ENCODE results near the gene GAP43.

Gene GAP43

DNA sequence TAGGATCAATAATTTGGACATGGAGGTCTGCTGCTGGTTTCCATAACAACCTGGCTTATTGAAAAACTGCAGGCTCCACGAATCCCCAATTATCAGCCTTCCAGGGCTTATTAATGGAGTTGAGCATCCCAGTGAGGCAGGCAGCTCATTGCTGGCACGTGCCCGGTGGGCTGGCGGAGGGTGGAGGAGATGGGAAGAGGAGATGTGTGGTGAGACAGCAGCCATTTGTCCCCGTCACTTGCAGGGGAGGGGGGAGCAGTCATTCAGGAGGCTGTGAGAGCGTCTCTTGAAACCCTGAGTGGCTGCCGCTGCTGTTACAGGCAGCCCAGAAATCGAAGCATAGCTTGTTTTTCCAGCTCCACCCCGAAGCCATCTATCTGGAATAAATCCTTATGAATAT lies 70.6 kb downstream of the GAP43 start:
- Histone ChIP-seq H3K36me3 (ENCODE audit: control insufficient read depth, low read length) (no peaks in the 10 kb centered on the region), H4K20me1 (ENCODE audit: control insufficient read depth, insufficient read depth, low read depth, low read length) (no peaks in the 10 kb centered on the region), H3K4me2 (ENCODE audit: low read length) (no peak overlapping the region), H3K4me3 (ENCODE audit: low read length) (no peak overlapping the region), H3K27ac (ENCODE audit: low read depth, low read length) (no peak overlapping the region), H3K27me3 (ENCODE audit: control insufficient read depth, low read length) (no peaks in the 10 kb centered on the region), H3K79me2 (ENCODE audit: control insufficient read depth, low read length) (no peaks in the 10 kb centered on the region), H3K4me1 (ENCODE audit: control insufficient read depth, low read length) (no peaks in the 10 kb centered on the region), H3K9me3 (ENCODE audit: control insufficient read depth, insufficient read depth, low read length) (no peaks in the 10 kb centered on the region), H3K9me2 (replicated peaks; ENCODE audit: control insufficient read depth, low read length) (no peaks in the 10 kb centered on the region), H3F3A (ENCODE audit: control insufficient read depth, insufficient read depth) (no peaks in the 10 kb centered on the region)
- TF ChIP-seq EZH2phosphoT487 (IDR thresholded peaks at IDR 0.05; ENCODE audit: borderline replicate concordance, low read length), result no peak

DNA sequence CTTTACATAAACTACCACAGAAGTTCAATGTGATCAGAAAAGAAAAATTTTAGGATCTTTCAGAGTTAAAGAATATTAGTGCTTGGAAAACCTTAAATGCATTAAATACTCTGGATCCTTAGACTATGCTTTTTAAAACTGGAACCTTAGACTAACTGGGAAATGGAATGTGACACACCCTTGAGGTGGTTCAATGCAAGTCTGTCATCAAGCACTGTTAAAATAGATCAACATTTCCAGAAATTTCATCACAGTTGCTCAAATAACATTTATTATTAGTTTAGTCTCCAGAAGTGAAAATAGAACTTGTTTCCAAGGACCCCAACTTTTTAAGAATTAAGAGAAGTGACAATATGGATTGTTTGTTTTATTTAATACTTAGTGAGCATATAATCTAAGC lies 71.8 kb downstream of the GAP43 start:
- no peaks in the 10 kb centered on the region for H3F3A ChIP-seq (ENCODE audit: control insufficient read depth, insufficient read depth)
- H3K36me3 ChIP-seq (ENCODE audit: control insufficient read depth, low read length), result no peaks in the 10 kb centered on the region
- H3K9me3 ChIP-seq (ENCODE audit: control insufficient read depth, insufficient read depth, low read length), result no peaks in the 10 kb centered on the region
- no peak overlapping the region for H3K4me3 ChIP-seq (ENCODE audit: low read length)
- TF ChIP-seq EZH2phosphoT487 (IDR thresholded peaks at IDR 0.05; ENCODE audit: borderline replicate concordance, low read length), result no peak
- TF ChIP-seq, protein P1, sequence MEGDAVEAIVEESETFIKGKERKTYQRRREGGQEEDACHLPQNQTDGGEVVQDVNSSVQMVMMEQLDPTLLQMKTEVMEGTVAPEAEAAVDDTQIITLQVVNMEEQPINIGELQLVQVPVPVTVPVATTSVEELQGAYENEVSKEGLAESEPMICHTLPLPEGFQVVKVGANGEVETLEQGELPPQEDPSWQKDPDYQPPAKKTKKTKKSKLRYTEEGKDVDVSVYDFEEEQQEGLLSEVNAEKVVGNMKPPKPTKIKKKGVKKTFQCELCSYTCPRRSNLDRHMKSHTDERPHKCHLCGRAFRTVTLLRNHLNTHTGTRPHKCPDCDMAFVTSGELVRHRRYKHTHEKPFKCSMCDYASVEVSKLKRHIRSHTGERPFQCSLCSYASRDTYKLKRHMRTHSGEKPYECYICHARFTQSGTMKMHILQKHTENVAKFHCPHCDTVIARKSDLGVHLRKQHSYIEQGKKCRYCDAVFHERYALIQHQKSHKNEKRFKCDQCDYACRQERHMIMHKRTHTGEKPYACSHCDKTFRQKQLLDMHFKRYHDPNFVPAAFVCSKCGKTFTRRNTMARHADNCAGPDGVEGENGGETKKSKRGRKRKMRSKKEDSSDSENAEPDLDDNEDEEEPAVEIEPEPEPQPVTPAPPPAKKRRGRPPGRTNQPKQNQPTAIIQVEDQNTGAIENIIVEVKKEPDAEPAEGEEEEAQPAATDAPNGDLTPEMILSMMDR (IDR thresholded peaks at IDR 0.05; ENCODE audit: low read depth, low read length, poor library complexity, severe bottlenecking), result no peak
- no peak overlapping the region for H3K27ac ChIP-seq (ENCODE audit: low read depth, low read length)
- H3K27me3 ChIP-seq (ENCODE audit: control insufficient read depth, low read length), result no peaks in the 10 kb centered on the region
- no peaks in the 10 kb centered on the region for H3K9me2 ChIP-seq (replicated peaks; ENCODE audit: control insufficient read depth, low read length)
- no peaks in the 10 kb centered on the region for H3K79me2 ChIP-seq (ENCODE audit: control insufficient read depth, low read length)
- H3K4me2 ChIP-seq (ENCODE audit: low read length), result no peak overlapping the region
- H4K20me1 ChIP-seq (ENCODE audit: control insufficient read depth, insufficient read depth, low read depth, low read length), result no peaks in the 10 kb centered on the region
- no peaks in the 10 kb centered on the region for H3K4me1 ChIP-seq (ENCODE audit: control insufficient read depth, low read length)

DNA sequence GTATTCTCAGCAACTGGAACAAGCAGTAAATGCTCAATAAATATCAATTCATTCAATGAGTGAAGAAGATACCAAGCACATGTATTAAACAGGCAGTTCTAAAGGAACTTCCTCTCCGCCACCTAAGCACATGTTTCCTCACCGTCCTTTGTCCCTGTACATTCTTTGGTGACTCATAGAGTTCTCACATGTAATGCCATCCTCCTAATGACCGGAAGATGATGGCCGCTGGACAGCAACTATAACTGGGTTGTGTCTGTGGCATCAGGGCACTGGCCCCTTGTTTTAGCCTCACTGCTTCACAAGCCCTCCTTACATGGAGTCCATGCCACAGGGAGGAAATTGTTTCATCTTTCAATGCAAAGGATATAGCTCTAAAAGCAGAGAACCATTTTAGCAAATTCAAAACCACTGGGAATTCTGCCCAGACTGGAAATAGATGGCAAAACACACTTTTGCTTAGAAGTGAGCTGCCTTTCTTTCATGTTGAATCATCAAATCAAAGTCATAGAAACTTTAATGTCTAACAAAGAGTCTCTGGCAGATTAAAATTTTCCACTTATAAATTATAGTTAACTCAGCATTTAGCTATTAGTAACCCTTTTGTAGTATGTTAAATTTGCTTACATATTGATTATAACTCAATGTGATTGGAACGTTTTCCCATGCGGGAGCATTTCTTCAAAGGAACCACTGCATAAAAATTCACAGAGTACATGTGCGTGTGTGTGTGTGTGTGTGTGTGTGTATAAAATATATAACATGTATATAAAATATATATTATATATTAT lies 74.1 kb downstream of the GAP43 start:
- no peaks in the 10 kb centered on the region for H3K79me2 ChIP-seq (ENCODE audit: control insufficient read depth, low read length)
- TF ChIP-seq EZH2phosphoT487 (IDR thresholded peaks at IDR 0.05; ENCODE audit: borderline replicate concordance, low read length), result no peak
- TF ChIP-seq, protein P1 (IDR thresholded peaks at IDR 0.05; ENCODE audit: low read depth, low read length, poor library complexity, severe bottlenecking), result no peak
- H3K27ac ChIP-seq (ENCODE audit: low read depth, low read length), result no peak overlapping the region
- no peaks in the 10 kb centered on the region for H3K9me3 ChIP-seq (ENCODE audit: control insufficient read depth, insufficient read depth, low read length)
- H3K36me3 ChIP-seq (ENCODE audit: control insufficient read depth, low read length), result no peaks in the 10 kb centered on the region
- no peaks in the 10 kb centered on the region for H3K4me1 ChIP-seq (ENCODE audit: control insufficient read depth, low read length)
- H3K4me2 ChIP-seq (ENCODE audit: low read length), result no peak overlapping the region
- H3K9me2 ChIP-seq (replicated peaks; ENCODE audit: control insufficient read depth, low read length), result no peaks in the 10 kb centered on the region
- no peak overlapping the region for H3K4me3 ChIP-seq (ENCODE audit: low read length)
- H4K20me1 ChIP-seq (ENCODE audit: control insufficient read depth, insufficient read depth, low read depth, low read length), result no peaks in the 10 kb centered on the region
- H3F3A ChIP-seq (ENCODE audit: control insufficient read depth, insufficient read depth), result no peaks in the 10 kb centered on the region
- H3K27me3 ChIP-seq (ENCODE audit: control insufficient read depth, low read length), result no peaks in the 10 kb centered on the region

DNA sequence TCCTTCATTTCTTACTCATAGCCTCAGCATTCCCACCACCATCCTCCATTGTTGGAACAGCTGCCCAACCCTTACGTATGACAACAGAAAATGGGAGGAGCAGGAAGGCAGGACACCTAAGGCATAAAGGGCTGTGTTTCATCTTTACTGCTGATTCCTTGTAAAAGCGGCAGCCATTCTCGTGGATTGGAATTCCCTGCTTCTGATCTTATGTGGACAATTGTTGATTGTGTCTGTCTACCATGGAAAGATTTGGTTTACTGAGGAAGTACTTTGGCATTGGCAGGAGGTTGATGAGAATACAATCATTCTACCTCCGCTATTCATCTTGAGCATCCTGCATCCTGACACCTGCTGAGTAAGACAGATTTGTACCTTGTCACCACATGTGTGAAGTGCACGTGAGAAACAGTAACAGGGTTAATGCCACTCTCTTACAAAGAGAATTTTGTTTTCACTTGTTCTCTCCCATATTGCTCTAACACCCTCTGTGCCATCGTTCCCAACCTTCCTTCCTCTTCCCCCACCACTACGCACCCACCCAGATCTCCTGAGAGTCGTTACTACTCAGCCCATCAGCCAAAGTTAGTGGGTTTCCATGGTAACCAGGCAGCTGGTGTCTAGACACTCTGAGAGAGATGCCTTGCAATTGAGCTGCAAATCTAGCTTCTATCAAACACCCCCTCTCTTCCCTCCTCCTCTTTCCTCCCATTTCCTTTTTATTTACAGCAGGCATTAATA lies 75.7 kb downstream of the GAP43 start:
- Histone ChIP-seq H3K79me2 (ENCODE audit: control insufficient read depth, low read length) (no peaks in the 10 kb centered on the region), H3K4me3 (ENCODE audit: low read length) (no peak overlapping the region), H4K20me1 (ENCODE audit: control insufficient read depth, insufficient read depth, low read depth, low read length) (no peaks in the 10 kb centered on the region), H3K27ac (ENCODE audit: low read depth, low read length) (no peak overlapping the region), H3K36me3 (ENCODE audit: control insufficient read depth, low read length) (no peaks in the 10 kb centered on the region), H3F3A (ENCODE audit: control insufficient read depth, insufficient read depth) (no peaks in the 10 kb centered on the region), H3K4me2 (ENCODE audit: low read length) (no peak overlapping the region), H3K4me1 (ENCODE audit: control insufficient read depth, low read length) (no peaks in the 10 kb centered on the region), H3K27me3 (ENCODE audit: control insufficient read depth, low read length) (no peaks in the 10 kb centered on the region), H3K9me2 (replicated peaks; ENCODE audit: control insufficient read depth, low read length) (no peaks in the 10 kb centered on the region), H3K9me3 (ENCODE audit: control insufficient read depth, insufficient read depth, low read length) (no peaks in the 10 kb centered on the region)
- TF ChIP-seq, protein P1 (IDR thresholded peaks at IDR 0.05; ENCODE audit: low read depth, low read length, poor library complexity, severe bottlenecking), result no peak
- no peak for TF ChIP-seq EZH2phosphoT487 (IDR thresholded peaks at IDR 0.05; ENCODE audit: borderline replicate concordance, low read length)
